SK-N-SH treated with all-trans-retinoic acid at 6 μM for 48 hours (cell line): ENCODE data around the gene CCDC178.

Source experiments
- ATAC-seq: fragments of 200-7000 bp; cut with Tn5 transposase; 3 replicates; pipeline ENCODE4 v1.9.1; 2020; ENCODE audit warnings: mild to moderate bottlenecking, moderate library complexity
- ARNTL ChIP-seq: fragments of 450-650 bp; formaldehyde crosslinking; IDR thresholded peaks from 2 replicates; pipeline ENCODE4 v1.5.0; 2020; ENCODE audit warnings: low read depth, mild to moderate bottlenecking, moderate library complexity, borderline replicate concordance
- BACH2 ChIP-seq: fragments of 250-450 bp; sonication (Bioruptor Pico); IDR thresholded peaks from 2 replicates; pipeline ENCODE4 v1.9.0; 2021; ENCODE audit warnings: mild to moderate bottlenecking, borderline replicate concordance
- CSDC2 ChIP-seq: fragments of 250-450 bp; sonication (Bioruptor Pico); IDR thresholded peaks from 2 replicates; pipeline ENCODE4 v1.5.0; 2020; ENCODE audit warnings: mild to moderate bottlenecking, moderate library complexity
- ESRRG ChIP-seq: fragments of 250-450 bp; sonication (Bioruptor Pico); IDR thresholded peaks from 2 replicates; pipeline ENCODE4 v1.6.1; 2021; ENCODE audit warnings: mild to moderate bottlenecking
- GLIS3 ChIP-seq: fragments of 250-450 bp; sonication (Bioruptor Pico); IDR thresholded peaks from 2 replicates; pipeline ENCODE4 v1.5.0; 2020; ENCODE audit warnings: mild to moderate bottlenecking, moderate library complexity
- ISL1 ChIP-seq: fragments of 250-450 bp; sonication (Bioruptor Pico); IDR thresholded peaks from 2 replicates; pipeline ENCODE4 v2.1.2; 2022; ENCODE audit warnings: mild to moderate bottlenecking, moderate library complexity
- OSR1 ChIP-seq: fragments of 250-450 bp; sonication (Bioruptor Pico); IDR thresholded peaks from 2 replicates; pipeline ENCODE4 v1.8.0; 2022; ENCODE audit warnings: moderate library complexity, mild to moderate bottlenecking, inconsistent platforms
- PPARA ChIP-seq: fragments of 250-450 bp; sonication (Bioruptor Pico); IDR thresholded peaks from 2 replicates; pipeline ENCODE4 v1.5.0; 2020; ENCODE audit warnings: mild to moderate bottlenecking, borderline replicate concordance
- RARB ChIP-seq: fragments of 250-450 bp; sonication (Bioruptor Pico); IDR thresholded peaks from 2 replicates; pipeline ENCODE4 v1.8.0; 2021; ENCODE audit warnings: mild to moderate bottlenecking, moderate library complexity
- SNAI2 ChIP-seq: fragments of 250-450 bp; sonication (Bioruptor Pico); IDR thresholded peaks from 2 replicates; pipeline ENCODE4 v1.5.0; 2020; ENCODE audit warnings: mild to moderate bottlenecking, moderate library complexity
- TCF4 ChIP-seq: fragments of 250-450 bp; sonication (Bioruptor Pico); IDR thresholded peaks from 2 replicates; pipeline ENCODE4 v1.8.0; 2021; ENCODE audit warnings: mild to moderate bottlenecking, moderate library complexity, borderline replicate concordance
- TOX ChIP-seq: fragments of 250-450 bp; sonication (Bioruptor Pico); IDR thresholded peaks from 2 replicates; pipeline ENCODE4 v1.8.0; 2021; ENCODE audit warnings: mild to moderate bottlenecking, moderate library complexity, borderline replicate concordance
- ZC3H10 ChIP-seq: fragments of 250-450 bp; sonication (Bioruptor Pico); IDR thresholded peaks from 2 replicates; pipeline ENCODE4 v1.5.1; 2021; ENCODE audit warnings: mild to moderate bottlenecking, moderate library complexity
- ZFP3 ChIP-seq: fragments of 250-450 bp; sonication (Bioruptor Pico); IDR thresholded peaks from 2 replicates; pipeline ENCODE4 v1.5.0; 2020; ENCODE audit warnings: mild to moderate bottlenecking, moderate library complexity
- ZFP30 ChIP-seq: fragments of 450-650 bp; formaldehyde crosslinking; IDR thresholded peaks from 2 replicates; pipeline ENCODE4 v1.5.0; 2022; ENCODE audit warnings: mild to moderate bottlenecking, moderate library complexity
- ZNF565 ChIP-seq: fragments of 450-650 bp; formaldehyde crosslinking; conservative IDR thresholded peaks from 2 replicates; pipeline ENCODE4 v1.5.0; 2020; ENCODE audit warnings: low read depth, mild to moderate bottlenecking, moderate library complexity
- ZNF70 ChIP-seq: fragments of 450-650 bp; formaldehyde crosslinking; IDR thresholded peaks from 2 replicates; pipeline ENCODE4 v1.5.0; 2020; ENCODE audit warnings: mild to moderate bottlenecking, moderate library complexity
- ZNF8 ChIP-seq: fragments of 450-650 bp; formaldehyde crosslinking; IDR thresholded peaks from 2 replicates; pipeline ENCODE4 v1.5.0; 2020; ENCODE audit warnings: mild to moderate bottlenecking, moderate library complexity
- TF ChIP-seq, protein P1 (sequence below): fragments of 250-450 bp; sonication (Bioruptor Pico); IDR thresholded peaks from 2 replicates; pipeline ENCODE4 v1.5.1; 2020; ENCODE audit warnings: low read depth, mild to moderate bottlenecking, moderate library complexity
- TF ChIP-seq, protein P2 (sequence below): fragments of 250-450 bp; sonication (Bioruptor Pico); IDR thresholded peaks from 2 replicates; pipeline ENCODE4 v1.5.1; 2021; ENCODE audit warnings: mild to moderate bottlenecking, moderate library complexity
- TF ChIP-seq, protein P3 (sequence below): fragments of 250-450 bp; sonication (Bioruptor Pico); IDR thresholded peaks from 2 replicates; pipeline ENCODE4 v1.8.0; 2021; ENCODE audit warnings: low read depth, mild to moderate bottlenecking, moderate library complexity, borderline replicate concordance
- TF ChIP-seq, protein P4 (sequence below): fragments of 250-450 bp; sonication (Bioruptor Pico); IDR thresholded peaks from 2 replicates; pipeline ENCODE4 v1.5.0; 2020; ENCODE audit warnings: mild to moderate bottlenecking, moderate library complexity
- TF ChIP-seq, protein P5 (sequence below): fragments of 250-450 bp; sonication (Bioruptor Pico); IDR thresholded peaks from 2 replicates; pipeline ENCODE4 v1.8.0; 2020; ENCODE audit warnings: mild to moderate bottlenecking, moderate library complexity, borderline replicate concordance

Gene CCDC178

DNA sequence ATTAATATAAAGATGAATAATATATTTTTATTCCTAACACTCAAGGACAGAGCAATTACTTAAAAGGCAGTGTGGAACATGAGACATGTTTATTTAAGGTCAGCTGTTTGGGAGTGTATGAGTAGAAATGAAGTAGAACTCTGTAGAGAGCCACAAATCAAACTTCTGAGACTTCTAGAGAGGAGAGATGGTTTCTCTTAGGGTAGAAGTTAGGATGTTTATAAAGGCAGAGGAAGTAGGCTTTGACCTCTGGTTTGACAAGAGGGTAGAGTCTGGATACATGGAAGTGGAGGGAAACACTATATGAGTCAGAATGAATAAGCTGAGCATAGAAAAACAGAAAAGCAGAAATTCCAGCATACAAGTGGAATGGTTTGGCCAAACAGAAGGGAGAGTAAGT lies 405.6 kb downstream of the CCDC178 start:
- no peak for ATAC-seq
- TF ChIP-seq ARNTL (CRISPR knock-in tag) (no peak), GLIS3 (CRISPR knock-in tag) (no peak), ISL1 (CRISPR knock-in tag) (no peak), ZFP3 (CRISPR knock-in tag) (no peak), ZNF70 (CRISPR knock-in tag) (no peak), ZFP30 (no peak), BACH2 (CRISPR knock-in tag) (no peak), TCF4 (CRISPR knock-in tag) (no peak), ZC3H10 (CRISPR knock-in tag) (no peak), TOX (no peak), ESRRG (CRISPR knock-in tag) (no peak), CSDC2 (CRISPR knock-in tag) (no peak)
- TF ChIP-seq, protein P1, sequence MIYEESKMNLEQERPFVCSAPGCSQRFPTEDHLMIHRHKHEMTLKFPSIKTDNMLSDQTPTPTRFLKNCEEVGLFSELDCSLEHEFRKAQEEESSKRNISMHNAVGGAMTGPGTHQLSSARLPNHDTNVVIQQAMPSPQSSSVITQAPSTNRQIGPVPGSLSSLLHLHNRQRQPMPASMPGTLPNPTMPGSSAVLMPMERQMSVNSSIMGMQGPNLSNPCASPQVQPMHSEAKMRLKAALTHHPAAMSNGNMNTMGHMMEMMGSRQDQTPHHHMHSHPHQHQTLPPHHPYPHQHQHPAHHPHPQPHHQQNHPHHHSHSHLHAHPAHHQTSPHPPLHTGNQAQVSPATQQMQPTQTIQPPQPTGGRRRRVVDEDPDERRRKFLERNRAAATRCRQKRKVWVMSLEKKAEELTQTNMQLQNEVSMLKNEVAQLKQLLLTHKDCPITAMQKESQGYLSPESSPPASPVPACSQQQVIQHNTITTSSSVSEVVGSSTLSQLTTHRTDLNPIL (CRISPR knock-in tag) = no peak
- TF ChIP-seq, protein P2, sequence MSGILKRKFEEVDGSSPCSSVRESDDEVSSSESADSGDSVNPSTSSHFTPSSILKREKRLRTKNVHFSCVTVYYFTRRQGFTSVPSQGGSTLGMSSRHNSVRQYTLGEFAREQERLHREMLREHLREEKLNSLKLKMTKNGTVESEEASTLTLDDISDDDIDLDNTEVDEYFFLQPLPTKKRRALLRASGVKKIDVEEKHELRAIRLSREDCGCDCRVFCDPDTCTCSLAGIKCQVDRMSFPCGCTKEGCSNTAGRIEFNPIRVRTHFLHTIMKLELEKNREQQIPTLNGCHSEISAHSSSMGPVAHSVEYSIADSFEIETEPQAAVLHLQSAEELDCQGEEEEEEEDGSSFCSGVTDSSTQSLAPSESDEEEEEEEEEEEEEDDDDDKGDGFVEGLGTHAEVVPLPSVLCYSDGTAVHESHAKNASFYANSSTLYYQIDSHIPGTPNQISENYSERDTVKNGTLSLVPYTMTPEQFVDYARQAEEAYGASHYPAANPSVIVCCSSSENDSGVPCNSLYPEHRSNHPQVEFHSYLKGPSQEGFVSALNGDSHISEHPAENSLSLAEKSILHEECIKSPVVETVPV (CRISPR knock-in tag) = no peak
- TF ChIP-seq, all 23 proteins: peak for 0

DNA sequence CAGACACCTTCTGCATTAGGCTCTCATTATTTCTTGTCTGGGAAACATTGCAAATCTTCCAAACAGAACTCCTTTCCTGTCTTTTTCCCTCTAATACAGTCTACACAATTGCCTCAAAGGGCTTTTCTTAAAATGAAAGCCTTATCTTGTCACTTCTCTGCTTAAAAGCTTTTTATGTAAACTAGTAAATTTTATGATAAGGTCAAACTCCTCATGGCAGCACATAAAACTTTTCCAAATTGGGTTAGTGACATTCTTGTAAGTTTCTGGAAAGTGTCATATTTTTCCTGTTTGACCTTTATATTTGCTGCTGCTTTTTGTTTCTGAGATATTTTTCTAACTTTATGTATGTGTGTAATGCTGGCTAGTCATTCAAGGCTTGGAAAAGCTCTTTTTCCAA lies 406.3 kb downstream of the CCDC178 start:
- TF ChIP-seq ZC3H10 (CRISPR knock-in tag) (no peak), ZNF565 (CRISPR knock-in tag) (no peak), CSDC2 (CRISPR knock-in tag) (no peak), ISL1 (CRISPR knock-in tag) (peak; percentile 98), PPARA (CRISPR knock-in tag) (no peak), ZNF8 (CRISPR knock-in tag) (no peak), TCF4 (CRISPR knock-in tag) (peak; percentile 59), SNAI2 (0 out of 2 replicates have a peak, but pooled peaks have one; percentile 15), OSR1 (CRISPR knock-in tag) (no peak), TOX (no peak), ZNF70 (CRISPR knock-in tag) (no peak), GLIS3 (CRISPR knock-in tag) (no peak), ESRRG (CRISPR knock-in tag) (peak; percentile 64), BACH2 (CRISPR knock-in tag) (no peak), ZFP3 (CRISPR knock-in tag) (no peak), ARNTL (CRISPR knock-in tag) (no peak), RARB (CRISPR knock-in tag) (no peak), ZFP30 (no peak)
- TF ChIP-seq, protein P1 (CRISPR knock-in tag) = peak; percentile 45; the same call in 1 of the 2 replicates
- TF ChIP-seq, protein P3, sequence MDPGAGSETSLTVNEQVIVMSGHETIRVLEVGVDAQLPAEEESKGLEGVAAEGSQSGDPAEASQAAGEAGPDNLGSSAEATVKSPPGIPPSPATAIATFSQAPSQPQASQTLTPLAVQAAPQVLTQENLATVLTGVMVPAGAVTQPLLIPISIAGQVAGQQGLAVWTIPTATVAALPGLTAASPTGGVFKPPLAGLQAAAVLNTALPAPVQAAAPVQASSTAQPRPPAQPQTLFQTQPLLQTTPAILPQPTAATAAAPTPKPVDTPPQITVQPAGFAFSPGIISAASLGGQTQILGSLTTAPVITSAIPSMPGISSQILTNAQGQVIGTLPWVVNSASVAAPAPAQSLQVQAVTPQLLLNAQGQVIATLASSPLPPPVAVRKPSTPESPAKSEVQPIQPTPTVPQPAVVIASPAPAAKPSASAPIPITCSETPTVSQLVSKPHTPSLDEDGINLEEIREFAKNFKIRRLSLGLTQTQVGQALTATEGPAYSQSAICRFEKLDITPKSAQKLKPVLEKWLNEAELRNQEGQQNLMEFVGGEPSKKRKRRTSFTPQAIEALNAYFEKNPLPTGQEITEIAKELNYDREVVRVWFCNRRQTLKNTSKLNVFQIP (CRISPR knock-in tag) = no peak
- TF ChIP-seq, protein P4, sequence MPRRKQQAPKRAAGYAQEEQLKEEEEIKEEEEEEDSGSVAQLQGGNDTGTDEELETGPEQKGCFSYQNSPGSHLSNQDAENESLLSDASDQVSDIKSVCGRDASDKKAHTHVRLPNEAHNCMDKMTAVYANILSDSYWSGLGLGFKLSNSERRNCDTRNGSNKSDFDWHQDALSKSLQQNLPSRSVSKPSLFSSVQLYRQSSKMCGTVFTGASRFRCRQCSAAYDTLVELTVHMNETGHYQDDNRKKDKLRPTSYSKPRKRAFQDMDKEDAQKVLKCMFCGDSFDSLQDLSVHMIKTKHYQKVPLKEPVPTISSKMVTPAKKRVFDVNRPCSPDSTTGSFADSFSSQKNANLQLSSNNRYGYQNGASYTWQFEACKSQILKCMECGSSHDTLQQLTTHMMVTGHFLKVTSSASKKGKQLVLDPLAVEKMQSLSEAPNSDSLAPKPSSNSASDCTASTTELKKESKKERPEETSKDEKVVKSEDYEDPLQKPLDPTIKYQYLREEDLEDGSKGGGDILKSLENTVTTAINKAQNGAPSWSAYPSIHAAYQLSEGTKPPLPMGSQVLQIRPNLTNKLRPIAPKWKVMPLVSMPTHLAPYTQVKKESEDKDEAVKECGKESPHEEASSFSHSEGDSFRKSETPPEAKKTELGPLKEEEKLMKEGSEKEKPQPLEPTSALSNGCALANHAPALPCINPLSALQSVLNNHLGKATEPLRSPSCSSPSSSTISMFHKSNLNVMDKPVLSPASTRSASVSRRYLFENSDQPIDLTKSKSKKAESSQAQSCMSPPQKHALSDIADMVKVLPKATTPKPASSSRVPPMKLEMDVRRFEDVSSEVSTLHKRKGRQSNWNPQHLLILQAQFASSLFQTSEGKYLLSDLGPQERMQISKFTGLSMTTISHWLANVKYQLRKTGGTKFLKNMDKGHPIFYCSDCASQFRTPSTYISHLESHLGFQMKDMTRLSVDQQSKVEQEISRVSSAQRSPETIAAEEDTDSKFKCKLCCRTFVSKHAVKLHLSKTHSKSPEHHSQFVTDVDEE = peak; percentile 79
- TF ChIP-seq, protein P2 (CRISPR knock-in tag) = 0 out of 2 replicates have a peak, but pooled peaks have one; percentile 70
- TF ChIP-seq, protein P5, sequence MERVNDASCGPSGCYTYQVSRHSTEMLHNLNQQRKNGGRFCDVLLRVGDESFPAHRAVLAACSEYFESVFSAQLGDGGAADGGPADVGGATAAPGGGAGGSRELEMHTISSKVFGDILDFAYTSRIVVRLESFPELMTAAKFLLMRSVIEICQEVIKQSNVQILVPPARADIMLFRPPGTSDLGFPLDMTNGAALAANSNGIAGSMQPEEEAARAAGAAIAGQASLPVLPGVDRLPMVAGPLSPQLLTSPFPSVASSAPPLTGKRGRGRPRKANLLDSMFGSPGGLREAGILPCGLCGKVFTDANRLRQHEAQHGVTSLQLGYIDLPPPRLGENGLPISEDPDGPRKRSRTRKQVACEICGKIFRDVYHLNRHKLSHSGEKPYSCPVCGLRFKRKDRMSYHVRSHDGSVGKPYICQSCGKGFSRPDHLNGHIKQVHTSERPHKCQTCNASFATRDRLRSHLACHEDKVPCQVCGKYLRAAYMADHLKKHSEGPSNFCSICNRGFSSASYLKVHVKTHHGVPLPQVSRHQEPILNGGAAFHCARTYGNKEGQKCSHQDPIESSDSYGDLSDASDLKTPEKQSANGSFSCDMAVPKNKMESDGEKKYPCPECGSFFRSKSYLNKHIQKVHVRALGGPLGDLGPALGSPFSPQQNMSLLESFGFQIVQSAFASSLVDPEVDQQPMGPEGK (CRISPR knock-in tag) = 0 out of 2 replicates have a peak, but pooled peaks have one; percentile 20
- no peak for ATAC-seq
